ENCODE data around the gene PIGS. TPM values are rescaled to one million over a fixed set of nuclear protein-coding genes. Genes with fewer than 3 reads are reported as not detected.
A peak's percentile ranks its signal among the peaks of the same experiment; 100 is the strongest.

The PIGS gene
- total and polyA plus RNA-seq, 2 of the 13 experiments (the other 11 are each of a cell fraction or from before 2014, with no cell fraction given) = 31.7 to 42.6 TPM

DNA sequence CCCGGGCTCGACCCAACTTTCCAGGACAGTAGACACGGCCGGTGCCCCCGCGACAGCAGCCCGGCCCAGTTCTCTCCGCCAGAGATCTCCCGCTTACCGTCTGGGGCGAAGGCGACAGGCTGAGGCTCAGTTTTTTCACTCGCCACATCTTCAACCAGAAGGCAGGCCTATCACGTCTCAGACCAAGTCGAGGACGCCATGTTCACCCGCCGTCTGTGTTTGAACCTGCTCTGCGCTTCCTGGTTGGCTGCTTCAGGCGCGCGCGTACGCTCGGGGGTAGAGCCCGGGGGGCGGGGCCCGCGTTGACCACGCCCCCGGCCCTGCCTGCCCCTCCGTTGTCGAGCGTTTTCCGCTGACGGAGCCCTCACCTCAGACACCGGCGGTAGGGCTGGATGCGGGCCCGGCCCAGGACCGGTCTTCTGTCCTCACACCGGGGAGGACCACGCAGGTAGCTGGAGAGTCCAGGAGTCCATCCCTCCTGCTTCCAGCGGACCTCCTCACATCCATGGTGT lies 27.5 kb upstream of the PIGS start, which contains the start of gene SPAG5 (continued):
- no peak for TF ChIP-seq SMARCC2 (IDR thresholded peaks at IDR 0.05)
- peak; percentile 89 for TF ChIP-seq HDAC1 (CRISPR knock-in tag; IDR thresholded peaks at IDR 0.05)
- TF ChIP-seq ATF6 (CRISPR knock-in tag; conservative IDR thresholded peaks at IDR 0.05) = no peak
- no peak for TF ChIP-seq ZNF121 (CRISPR knock-in tag; IDR thresholded peaks at IDR 0.05)
- TF ChIP-seq, protein P1, sequence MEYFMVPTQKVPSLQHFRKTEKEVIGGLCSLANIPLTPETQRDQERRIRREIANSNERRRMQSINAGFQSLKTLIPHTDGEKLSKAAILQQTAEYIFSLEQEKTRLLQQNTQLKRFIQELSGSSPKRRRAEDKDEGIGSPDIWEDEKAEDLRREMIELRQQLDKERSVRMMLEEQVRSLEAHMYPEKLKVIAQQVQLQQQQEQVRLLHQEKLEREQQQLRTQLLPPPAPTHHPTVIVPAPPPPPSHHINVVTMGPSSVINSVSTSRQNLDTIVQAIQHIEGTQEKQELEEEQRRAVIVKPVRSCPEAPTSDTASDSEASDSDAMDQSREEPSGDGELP (IDR thresholded peaks at IDR 0.05; ENCODE audit: borderline replicate concordance, low read depth) = no peak
- TF ChIP-seq ZNF335 (CRISPR knock-in tag; IDR thresholded peaks at IDR 0.05) = 0 out of 2 replicates have a peak, but pooled peaks have one; percentile 28
- no peak; the same call in 1 of the 2 replicates for TF ChIP-seq ZNF546 (CRISPR knock-in tag; conservative IDR thresholded peaks at IDR 0.05)
- peak; percentile 80 for TF ChIP-seq ZNF777 (CRISPR knock-in tag; IDR thresholded peaks at IDR 0.05)
- no peak for TF ChIP-seq MED13 (CRISPR knock-in tag; IDR thresholded peaks at IDR 0.05)
- TF ChIP-seq CEBPB (IDR thresholded peaks at IDR 0.05; ENCODE audit: borderline replicate concordance, low read depth, low read length) = no peak
- no peak for TF ChIP-seq ZKSCAN8 (CRISPR knock-in tag; IDR thresholded peaks at IDR 0.05; ENCODE audit: borderline replicate concordance)
- peak; percentile 4; the same call in 1 of the 2 replicates for TF ChIP-seq SALL2 (CRISPR knock-in tag; IDR thresholded peaks at IDR 0.05)
- TF ChIP-seq SMARCE1 (IDR thresholded peaks at IDR 0.05; ENCODE audit: borderline replicate concordance) = no peak
- TF ChIP-seq ZBTB39 (CRISPR knock-in tag; IDR thresholded peaks at IDR 0.05) = no peak
- TF ChIP-seq MEF2D (CRISPR knock-in tag; IDR thresholded peaks at IDR 0.05) = no peak
- no peak for TF ChIP-seq CEBPG (CRISPR knock-in tag; IDR thresholded peaks at IDR 0.05)
- TF ChIP-seq TOPORS (CRISPR knock-in tag; IDR thresholded peaks at IDR 0.05) = no peak
- no peak for TF ChIP-seq FOSL2 (CRISPR knock-in tag; IDR thresholded peaks at IDR 0.05)
- TF ChIP-seq PCBP2 (optimal IDR thresholded peaks at IDR 0.05; ENCODE audit: low read depth, low read length, poor library complexity, severe bottlenecking) = no peak
- TF ChIP-seq PHF5A (CRISPR knock-in tag; IDR thresholded peaks at IDR 0.05; ENCODE audit: low read depth, unreplicated experiment) = no peak
- TF ChIP-seq GZF1 (CRISPR knock-in tag; IDR thresholded peaks at IDR 0.05) = no peak
- no peak for TF ChIP-seq HNRNPL (IDR thresholded peaks at IDR 0.05; ENCODE audit: low read depth, low read length)
- TF ChIP-seq ZNF496 (CRISPR knock-in tag; IDR thresholded peaks at IDR 0.05; ENCODE audit: insufficient replicate concordance) = no peak
- no peak for TF ChIP-seq JARID2 (CRISPR knock-in tag; IDR thresholded peaks at IDR 0.05; ENCODE audit: insufficient replicate concordance)
- no peak for TF ChIP-seq U2AF2 (IDR thresholded peaks at IDR 0.05; ENCODE audit: low read depth, low read length)
- peak; percentile 42; the same call in 1 of the 2 replicates for TF ChIP-seq ZNF749 (CRISPR knock-in tag; IDR thresholded peaks at IDR 0.05; ENCODE audit: borderline replicate concordance)
- TF ChIP-seq ZC3H4 (CRISPR knock-in tag; IDR thresholded peaks at IDR 0.05; ENCODE audit: borderline replicate concordance) = no peak
- TF ChIP-seq PCBP1 (IDR thresholded peaks at IDR 0.05; ENCODE audit: borderline replicate concordance, low read depth, low read length) = no peak
- no peak for TF ChIP-seq ZNF431 (CRISPR knock-in tag; IDR thresholded peaks at IDR 0.05; ENCODE audit: borderline replicate concordance, low read depth)
